Upper lobe of right lung (tissue), 1 donor: ENCODE data around the gene ARHGEF10L. TPM values are rescaled to one million over a fixed set of nuclear protein-coding genes. Genes with fewer than 3 reads are reported as not detected.

ENCODE experiments used
- ATAC-seq: fragments of 200-7000 bp; cut with Tn5 transposase; one replicate; pipeline ENCODE4 v1.9.1; 2020; ENCODE audit warnings: mild to moderate bottlenecking, moderate library complexity
- DNase-seq: peaks from one replicate; pipeline ENCODE4 v3.0.0-alpha.2; 2020
- H3K27ac ChIP-seq: fragments of 200-600 bp; one replicate; pipeline ENCODE4 v1.8.0; 2022
- H3K27me3 ChIP-seq: fragments of 200-600 bp; one replicate; pipeline ENCODE4 v1.8.0; 2022; ENCODE audit warnings: mild to moderate bottlenecking
- H3K36me3 ChIP-seq: fragments of 200-600 bp; one replicate; pipeline ENCODE4 v1.8.0; 2022
- H3K4me1 ChIP-seq: fragments of 200-600 bp; one replicate; pipeline ENCODE4 v1.8.0; 2022
- H3K4me3 ChIP-seq: fragments of 200-600 bp; one replicate; pipeline ENCODE4 v1.8.0; 2022; ENCODE audit warnings: mild to moderate bottlenecking
- H3K9me3 ChIP-seq: fragments of 200-600 bp; one replicate; pipeline ENCODE4 v1.8.0; 2022
- intact Hi-C: fragments of 100-400 bp; cut with DNase I; formaldehyde crosslinking; loops from one replicate; pipeline ENCODE4 v1.11.0; 2022
- total RNA-seq: library from RNA; stranded (reverse); fragmentation: NEBNext Ultra II Directional; extraction: Animal tissue kit (Norgen Biotek cat#: 25700); gene quantifications from one replicate; pipeline ENCODE4 v1.2.1, GENCODE V29; 2021
- TF ChIP-seq, protein P1 (sequence below): fragments of 200-600 bp; IDR thresholded peaks from one replicate; pipeline ENCODE4 v1.8.0; 2022; ENCODE audit warnings: antibody characterized with exemption
- donor health status: DM: no; HTN: yes; CAD: no; lungs with severe emphysema.

The ARHGEF10L gene
- total RNA-seq, 1 donor from 2014 or later: 34.1 TPM

- H3K9me3 ChIP-seq: no peaks in the 10 kb centered on the region
- H3K36me3 ChIP-seq: no peaks in the 10 kb centered on the region
- DNase-seq (peak; percentile 75), ATAC-seq (peak; percentile 77)
- no peak overlapping the region for H3K4me3 ChIP-seq
- H3K4me1 ChIP-seq: peaks cover 17% of the 10 kb centered on the region
- TF ChIP-seq, protein P1, sequence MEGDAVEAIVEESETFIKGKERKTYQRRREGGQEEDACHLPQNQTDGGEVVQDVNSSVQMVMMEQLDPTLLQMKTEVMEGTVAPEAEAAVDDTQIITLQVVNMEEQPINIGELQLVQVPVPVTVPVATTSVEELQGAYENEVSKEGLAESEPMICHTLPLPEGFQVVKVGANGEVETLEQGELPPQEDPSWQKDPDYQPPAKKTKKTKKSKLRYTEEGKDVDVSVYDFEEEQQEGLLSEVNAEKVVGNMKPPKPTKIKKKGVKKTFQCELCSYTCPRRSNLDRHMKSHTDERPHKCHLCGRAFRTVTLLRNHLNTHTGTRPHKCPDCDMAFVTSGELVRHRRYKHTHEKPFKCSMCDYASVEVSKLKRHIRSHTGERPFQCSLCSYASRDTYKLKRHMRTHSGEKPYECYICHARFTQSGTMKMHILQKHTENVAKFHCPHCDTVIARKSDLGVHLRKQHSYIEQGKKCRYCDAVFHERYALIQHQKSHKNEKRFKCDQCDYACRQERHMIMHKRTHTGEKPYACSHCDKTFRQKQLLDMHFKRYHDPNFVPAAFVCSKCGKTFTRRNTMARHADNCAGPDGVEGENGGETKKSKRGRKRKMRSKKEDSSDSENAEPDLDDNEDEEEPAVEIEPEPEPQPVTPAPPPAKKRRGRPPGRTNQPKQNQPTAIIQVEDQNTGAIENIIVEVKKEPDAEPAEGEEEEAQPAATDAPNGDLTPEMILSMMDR: no peak
- intact Hi-C loops: no loop called here
- no peaks in the 10 kb centered on the region for H3K27me3 ChIP-seq
- H3K27ac ChIP-seq: peak overlapping the region; percentile 63
Observed at GRCh38 chr1:17588048-17588871, 48.8 kb downstream of the ARHGEF10L start.

DNA sequence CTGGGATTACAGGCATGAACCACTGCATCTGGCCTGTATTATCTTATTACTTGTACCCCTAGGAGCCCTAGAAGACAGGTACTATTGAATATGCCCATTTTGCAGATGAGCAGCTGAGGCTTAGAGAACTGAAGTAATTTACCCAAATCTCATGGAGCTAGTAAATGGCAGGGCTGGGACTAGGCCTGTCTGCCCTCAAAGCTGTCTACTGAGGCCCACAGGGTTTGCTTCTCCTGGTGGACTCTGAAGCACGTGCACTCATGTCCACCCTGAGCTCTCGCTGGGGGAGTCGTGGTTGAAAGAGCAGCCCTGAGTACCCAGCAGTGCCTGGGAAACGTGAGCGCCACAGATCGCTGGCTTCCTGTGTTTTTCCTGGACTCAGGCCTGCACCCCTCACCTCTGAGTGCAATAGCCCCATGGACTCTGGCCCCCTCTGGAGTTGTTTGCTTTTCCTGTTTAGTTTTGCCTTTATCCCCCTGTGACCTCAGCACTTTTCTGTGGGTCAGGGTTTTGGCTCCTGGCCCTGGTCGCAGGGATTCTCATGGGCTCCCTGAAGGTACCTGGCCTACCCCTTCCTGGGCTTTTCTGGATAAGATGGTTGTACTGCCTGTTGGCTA lies 52.4 kb downstream of the ARHGEF10L start:
- Histone ChIP-seq H3K36me3 (no peaks in the 10 kb centered on the region), H3K27me3 (no peaks in the 10 kb centered on the region), H3K9me3 (no peaks in the 10 kb centered on the region), H3K4me1 (peaks cover 13% of the 10 kb centered on the region), H3K4me3 (no peak overlapping the region), H3K27ac (no peak overlapping the region)
- intact Hi-C loops: no loop called here
- TF ChIP-seq, protein P1: no peak
- DNase-seq (no peak), ATAC-seq (no peak)

- peaks cover 7% of the 10 kb centered on the region for H3K4me1 ChIP-seq
- no peak overlapping the region for H3K27ac ChIP-seq
- no peaks in the 10 kb centered on the region for H3K36me3 ChIP-seq
Observed at GRCh38 chr1:17594026-17594425, 54.5 kb downstream of the ARHGEF10L start.

DNA sequence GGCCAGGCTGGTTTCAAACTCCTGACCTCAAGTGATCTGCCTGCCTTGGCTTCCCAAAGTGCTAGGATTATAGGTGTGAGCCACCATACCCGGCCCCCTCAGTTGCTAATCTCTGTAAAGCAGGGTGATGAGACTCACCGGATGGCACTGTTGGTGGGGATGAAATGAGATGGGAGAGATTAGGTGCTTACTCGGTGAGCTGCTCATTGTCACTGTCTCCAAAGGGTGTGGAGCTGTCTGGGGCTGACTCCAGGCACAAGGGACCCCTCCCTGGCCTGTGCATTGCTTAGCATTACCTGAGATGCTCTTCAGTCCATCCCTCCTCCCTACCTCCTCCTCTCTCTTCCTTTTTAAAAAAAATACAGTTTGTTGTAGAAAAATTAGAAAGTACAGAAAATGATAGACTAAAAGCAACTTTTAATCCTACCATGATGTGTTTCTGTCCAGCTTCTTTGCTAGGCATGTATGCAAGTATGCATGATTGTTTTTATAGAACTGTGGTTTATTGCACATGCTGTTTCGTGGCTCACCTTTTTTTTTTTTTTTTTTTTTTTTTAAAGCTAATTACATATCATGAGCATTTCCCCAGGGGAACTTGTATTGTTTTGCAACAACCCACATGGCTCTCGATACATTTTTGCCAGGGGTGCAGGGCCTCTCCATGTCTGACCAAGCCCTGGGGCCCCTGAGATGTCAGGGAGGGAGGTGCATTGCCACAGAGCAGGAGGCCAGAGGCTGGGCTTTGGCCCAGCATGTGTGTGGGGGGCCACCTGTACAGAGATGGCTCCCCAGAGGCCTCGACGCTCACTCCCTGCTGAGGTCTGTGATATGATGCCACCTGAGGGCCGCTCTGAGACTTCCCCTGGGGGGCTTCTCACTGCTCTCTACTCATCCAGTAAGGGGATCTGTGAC lies 55.4 kb downstream of the ARHGEF10L start:
- Histone ChIP-seq H3K36me3 (no peaks in the 10 kb centered on the region), H3K9me3 (no peaks in the 10 kb centered on the region), H3K4me3 (no peak overlapping the region), H3K4me1 (peaks cover 4% of the 10 kb centered on the region), H3K27me3 (no peaks in the 10 kb centered on the region), H3K27ac (no peak overlapping the region)
- no peak for DNase-seq
- ATAC-seq: peak; percentile 15
- intact Hi-C loops: no loop called here
- TF ChIP-seq, protein P1: no peak

More at GRCh38 chr1:17594026-17594425, 54.5 kb downstream of the ARHGEF10L start:
- Histone ChIP-seq H3K9me3 (no peaks in the 10 kb centered on the region), H3K27me3 (no peaks in the 10 kb centered on the region), H3K4me3 (no peak overlapping the region)
- ATAC-seq: no peak
- no peak for DNase-seq
- intact Hi-C loops: no loop called here
- TF ChIP-seq, protein P1: no peak

GRCh38 chr1:17595602-17595925 lies 56.1 kb downstream of the ARHGEF10L start:
- ATAC-seq (no peak), DNase-seq (peak; percentile 57)
- peaks cover 4% of the 10 kb centered on the region for H3K4me1 ChIP-seq
- no peak overlapping the region for H3K27ac ChIP-seq
- intact Hi-C loops: no loop called here
- no peaks in the 10 kb centered on the region for H3K27me3 ChIP-seq
- no peaks in the 10 kb centered on the region for H3K36me3 ChIP-seq
- H3K4me3 ChIP-seq: no peak overlapping the region
- no peaks in the 10 kb centered on the region for H3K9me3 ChIP-seq
- TF ChIP-seq, protein P1: no peak
